Ovary (tissue), 3 donors: ENCODE data around the gene IGDCC3.

ENCODE experiments used
- CTCF ChIP-seq, 3 donors: fragments of 450-650 bp in 2 of 3; fragments of 200-600 bp in 1 of 3; IDR thresholded peaks; one replicate each; pipeline versions ENCODE4 v1.5.1 to v1.8.0; 2016 to 2022; ENCODE audit warnings: antibody characterized with exemption in 3 of 3, mild to moderate bottlenecking in 1 of 3
- POLR2A ChIP-seq: fragments of 450-650 bp; IDR thresholded peaks from one replicate; pipeline ENCODE4 v1.6.1; 2017; ENCODE audit warnings: antibody characterized with exemption, mild to moderate bottlenecking, moderate library complexity
- donor health status: DM: no; HTN: no; CAD: no.

DNA sequence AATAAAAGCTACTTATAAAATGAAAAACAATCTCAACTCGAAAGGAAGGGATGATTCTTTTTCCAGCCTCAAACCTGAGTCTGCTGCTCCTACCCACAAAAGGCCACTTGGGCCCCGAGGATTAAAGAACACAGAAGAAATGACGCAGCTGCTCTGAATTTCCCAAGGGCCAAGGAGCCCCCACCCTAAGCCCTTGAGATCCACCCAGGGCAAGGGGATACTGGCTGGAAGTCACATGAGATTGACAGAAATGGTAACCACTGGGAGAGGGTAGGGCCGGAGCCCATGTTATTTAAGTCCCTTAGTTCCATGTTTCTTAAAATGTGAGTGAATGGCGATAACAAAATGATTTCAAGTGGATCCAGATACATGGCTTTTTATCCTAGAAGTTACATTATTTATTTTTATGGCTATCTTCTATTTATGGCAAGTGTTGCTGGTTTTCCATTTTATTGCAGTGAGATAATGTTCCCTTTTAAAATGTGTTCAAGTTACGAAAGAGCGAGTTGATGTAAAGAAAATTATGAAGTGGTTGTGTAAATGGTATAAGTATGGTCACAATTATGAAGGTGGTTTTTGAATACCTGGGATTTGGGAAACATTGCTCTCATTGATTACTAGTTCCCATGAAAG lies 28.1 kb upstream of the IGDCC3 start:
- TF ChIP-seq CTCF (IDR thresholded peaks at IDR 0.05) (no peak), POLR2A (no peak)
